ENCODE measurements around the gene HIGD2A. TPM values are rescaled to one million over a fixed set of nuclear protein-coding genes. Genes with fewer than 3 reads are reported as not detected.
A peak's percentile ranks its signal among the peaks of the same experiment; 100 is the strongest.

Gene HIGD2A
- total RNA-seq, 2 experiments from 2014 or later, result 143 to 150 TPM

- peaks cover 29% of the 10 kb centered on the region for H3K4me1 Mint-ChIP-seq
- POLR2A ChIA-PET, result interaction anchor here (0.6 kb wide), 2 partner anchors 141 to 149 kb away, joined by 3 to 4 read pairs; no protein-coding TSS in a partner anchor
- no peak for DNase-seq
- peak overlapping the region; percentile 75 for H3K27ac Mint-ChIP-seq
- H3K4me3 Mint-ChIP-seq, result peak overlapping the region; percentile 63
- H3K36me3 Mint-ChIP-seq (ENCODE audit: low read depth), result no peaks in the 10 kb centered on the region
- no peaks in the 10 kb centered on the region for H3K9me3 Mint-ChIP-seq
- H3K27me3 Mint-ChIP-seq, result peaks cover 14% of the 10 kb centered on the region
- CTCF ChIA-PET, result interaction anchor here (0.5 to 3.8 kb wide), 19 partner anchors 11 to 197 kb away, joined by 3 to 26 read pairs (median 4); partner anchors contain the start of gene FAF2
Observed at GRCh38 chr5:176416965-176417364, 28.4 kb downstream of the HIGD2A start.

GRCh38 chr5:176418251-176418650 lies 29.7 kb downstream of the HIGD2A start:
- Mint-ChIP-seq H3K36me3 (ENCODE audit: low read depth) (no peaks in the 10 kb centered on the region), H3K9me3 (no peaks in the 10 kb centered on the region), H3K4me3 (no peak overlapping the region), H3K27me3 (peaks cover 21% of the 10 kb centered on the region), H3K4me1 (peaks cover 29% of the 10 kb centered on the region), H3K27ac (no peak overlapping the region)
- ChIA-PET POLR2A (no interaction called here), CTCF (interaction anchor here (0.9 to 3.8 kb wide), 4 partner anchors 12 to 125 kb away, joined by 3 to 26 read pairs (median 8); no protein-coding TSS in a partner anchor)
- no peak for DNase-seq

DNA sequence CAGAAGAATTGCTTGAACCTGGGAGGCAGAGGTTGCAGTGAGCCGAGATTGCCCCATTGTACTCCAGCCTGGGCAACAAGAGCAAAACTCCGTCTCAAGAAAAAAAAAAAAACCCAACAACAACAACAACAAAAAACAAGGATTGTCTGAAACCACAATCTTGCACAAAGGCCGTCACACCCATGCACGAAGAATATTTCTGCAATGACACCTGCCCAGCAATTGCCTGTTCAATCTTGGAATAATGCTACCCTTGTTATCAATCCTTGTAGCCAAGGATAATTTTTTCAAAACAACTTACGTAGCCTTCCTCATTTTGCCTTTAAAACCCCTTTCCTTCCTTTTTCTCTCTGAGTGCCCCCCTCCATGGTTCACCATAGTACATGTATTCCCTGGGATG lies 31.5 kb downstream of the HIGD2A start:
- ChIA-PET POLR2A (no interaction called here), CTCF (interaction anchor here (0.5 kb wide), 1 partner anchor 62 kb away, joined by 3 read pairs; no protein-coding TSS in a partner anchor)
- Mint-ChIP-seq H3K36me3 (ENCODE audit: low read depth) (no peaks in the 10 kb centered on the region), H3K4me3 (no peak overlapping the region), H3K27ac (no peak overlapping the region), H3K9me3 (no peaks in the 10 kb centered on the region), H3K27me3 (peaks cover 21% of the 10 kb centered on the region), H3K4me1 (peaks cover 13% of the 10 kb centered on the region)
- DNase-seq, result no peak

DNA sequence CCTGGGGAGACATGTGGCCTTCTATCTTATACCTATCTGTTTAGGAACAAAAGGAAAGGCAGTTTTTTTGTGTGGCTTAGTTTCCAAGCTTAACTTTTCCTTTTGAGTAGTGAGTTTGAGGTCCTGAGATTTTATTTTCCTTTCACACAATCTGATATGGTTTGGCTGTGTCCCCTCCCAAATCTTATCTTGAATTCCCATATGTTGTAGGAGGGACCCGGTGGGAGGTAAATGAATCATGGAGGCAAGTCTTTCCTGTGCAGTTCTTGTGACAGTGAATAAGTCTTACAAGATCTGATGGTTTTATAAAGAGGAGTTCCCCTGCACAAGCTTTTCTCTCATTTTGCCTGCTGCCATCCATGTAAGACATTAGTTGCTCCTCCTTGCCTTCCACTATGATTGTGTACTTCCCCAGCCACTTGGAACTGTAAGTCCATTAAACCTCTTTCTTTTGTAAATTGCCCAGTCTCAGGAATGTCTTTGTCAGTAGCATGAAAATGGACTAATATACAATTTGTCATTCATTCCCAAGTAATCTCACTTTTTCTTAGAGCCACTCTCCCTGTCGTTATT lies 32.5 kb downstream of the HIGD2A start:
- ChIA-PET POLR2A (no interaction called here), CTCF (interaction anchor here (1.0 to 1.6 kb wide), 2 partner anchors 11 to 27 kb away, joined by 4 read pairs; no protein-coding TSS in a partner anchor)
- H3K4me1 Mint-ChIP-seq, result peaks cover 8% of the 10 kb centered on the region
- H3K27ac Mint-ChIP-seq, result no peak overlapping the region
- H3K27me3 Mint-ChIP-seq, result peaks cover 25% of the 10 kb centered on the region
- peaks cover 3% of the 10 kb centered on the region for H3K36me3 Mint-ChIP-seq (ENCODE audit: low read depth)
- H3K4me3 Mint-ChIP-seq, result no peak overlapping the region
- H3K9me3 Mint-ChIP-seq, result peaks cover 4% of the 10 kb centered on the region
- no peak for DNase-seq

- Mint-ChIP-seq H3K27ac (no peak overlapping the region), H3K9me3 (peaks cover 4% of the 10 kb centered on the region), H3K4me1 (peaks cover 4% of the 10 kb centered on the region), H3K4me3 (no peak overlapping the region), H3K36me3 (ENCODE audit: low read depth) (peaks cover 3% of the 10 kb centered on the region), H3K27me3 (peaks cover 25% of the 10 kb centered on the region)
- no peak for DNase-seq
- ChIA-PET POLR2A (no interaction called here), CTCF (interaction anchor here (1.1 kb wide), 1 partner anchor 23 kb away, joined by 5 read pairs; no protein-coding TSS in a partner anchor)
Observed at GRCh38 chr5:176424181-176424580, 35.6 kb downstream of the HIGD2A start.

- Mint-ChIP-seq H3K9me3 (peaks cover 4% of the 10 kb centered on the region), H3K4me3 (no peak overlapping the region), H3K4me1 (peaks cover 4% of the 10 kb centered on the region), H3K27ac (no peak overlapping the region), H3K36me3 (ENCODE audit: low read depth) (peaks cover 3% of the 10 kb centered on the region), H3K27me3 (peaks cover 25% of the 10 kb centered on the region)
- DNase-seq, result no peak
- CTCF ChIA-PET, result interaction anchor here (1.4 kb wide), 1 partner anchor 23 kb away, joined by 5 read pairs; no protein-coding TSS in a partner anchor
- POLR2A ChIA-PET, result no interaction called here
Observed at GRCh38 chr5:176425138-176425537, 36.6 kb downstream of the HIGD2A start.

DNA sequence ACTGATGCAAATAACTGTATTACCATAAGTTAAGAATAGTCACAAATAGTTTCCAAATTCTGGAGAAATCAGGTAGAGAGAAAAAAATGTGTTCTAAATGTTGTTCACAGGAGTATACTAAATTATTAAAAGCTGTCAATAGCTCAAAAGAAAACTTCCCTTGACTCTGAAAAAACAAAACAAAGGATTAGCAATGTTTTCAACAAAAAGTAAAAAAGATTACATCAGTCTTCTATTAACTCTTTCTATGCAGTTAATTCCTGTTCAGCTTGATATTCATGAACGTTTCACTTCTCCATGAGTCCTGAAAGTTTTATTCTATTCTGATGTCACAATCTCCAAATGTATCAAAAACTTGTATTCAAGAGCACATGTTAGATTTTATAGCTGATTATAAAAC lies 37.2 kb downstream of the HIGD2A start:
- DNase-seq, result no peak
- H3K4me1 Mint-ChIP-seq, result peaks cover 9% of the 10 kb centered on the region
- ChIA-PET POLR2A (no interaction called here), CTCF (interaction anchor here (1.4 kb wide), 1 partner anchor 22 kb away, joined by 5 read pairs; no protein-coding TSS in a partner anchor)
- no peak overlapping the region for H3K27ac Mint-ChIP-seq
- peaks cover 4% of the 10 kb centered on the region for H3K9me3 Mint-ChIP-seq
- H3K4me3 Mint-ChIP-seq, result no peak overlapping the region
- H3K27me3 Mint-ChIP-seq, result peaks cover 24% of the 10 kb centered on the region
- H3K36me3 Mint-ChIP-seq (ENCODE audit: low read depth), result peaks cover 3% of the 10 kb centered on the region

- Mint-ChIP-seq H3K4me1 (peaks cover 9% of the 10 kb centered on the region), H3K4me3 (no peak overlapping the region), H3K27ac (no peak overlapping the region), H3K36me3 (ENCODE audit: low read depth) (peaks cover 3% of the 10 kb centered on the region), H3K27me3 (peaks cover 17% of the 10 kb centered on the region), H3K9me3 (peaks cover 5% of the 10 kb centered on the region)
- DNase-seq, result no peak
- ChIA-PET CTCF (interaction anchor here (0.8 to 1.4 kb wide), 2 partner anchors 21 to 93 kb away, joined by 3 to 5 read pairs; no protein-coding TSS in a partner anchor), POLR2A (no interaction called here)
Observed at GRCh38 chr5:176426876-176427275, 38.3 kb downstream of the HIGD2A start.

GRCh38 chr5:176427971-176428370 lies 39.4 kb downstream of the HIGD2A start:
- ChIA-PET POLR2A (no interaction called here), CTCF (interaction anchor here (1.0 kb wide), 1 partner anchor 11 kb away, joined by 6 read pairs; the partner anchor contains the start of gene CLTB)
- H3K27me3 Mint-ChIP-seq, result peaks cover 15% of the 10 kb centered on the region

DNA sequence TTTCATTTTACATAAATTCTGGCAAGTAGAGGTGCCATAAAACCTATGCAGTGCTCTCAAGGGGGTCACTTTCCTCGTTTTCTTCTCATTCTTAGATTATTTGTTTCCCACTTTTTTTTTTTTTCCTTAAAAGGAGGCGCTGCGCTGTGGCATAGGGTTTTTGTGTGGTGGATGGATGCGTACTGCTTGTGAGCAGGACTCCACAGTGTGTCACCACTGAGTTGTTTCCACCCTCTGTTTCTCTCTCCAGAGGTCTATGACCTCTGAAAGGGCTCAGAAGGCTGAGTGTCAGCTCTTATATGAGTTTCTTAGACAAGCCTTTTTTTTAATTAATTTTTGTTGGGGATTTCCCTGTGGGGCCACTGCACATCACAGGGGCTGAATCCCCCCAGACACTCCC lies 41.4 kb downstream of the HIGD2A start:
- no peak overlapping the region for H3K27ac Mint-ChIP-seq
- peaks cover 9% of the 10 kb centered on the region for H3K4me1 Mint-ChIP-seq
- H3K36me3 Mint-ChIP-seq (ENCODE audit: low read depth), result peaks cover 3% of the 10 kb centered on the region
- ChIA-PET POLR2A (no interaction called here), CTCF (interaction anchor here (1.0 kb wide), 1 partner anchor 16 kb away, joined by 4 read pairs; no protein-coding TSS in a partner anchor)
- peaks cover 9% of the 10 kb centered on the region for H3K9me3 Mint-ChIP-seq
- peaks cover 15% of the 10 kb centered on the region for H3K27me3 Mint-ChIP-seq
- no peak for DNase-seq
- H3K4me3 Mint-ChIP-seq, result no peak overlapping the region

More at GRCh38 chr5:176427971-176428370, 39.4 kb downstream of the HIGD2A start:
- Mint-ChIP-seq H3K9me3 (peaks cover 9% of the 10 kb centered on the region), H3K27ac (no peak overlapping the region), H3K4me1 (peaks cover 9% of the 10 kb centered on the region), H3K4me3 (no peak overlapping the region), H3K36me3 (ENCODE audit: low read depth) (peaks cover 3% of the 10 kb centered on the region)
- no peak for DNase-seq

DNA sequence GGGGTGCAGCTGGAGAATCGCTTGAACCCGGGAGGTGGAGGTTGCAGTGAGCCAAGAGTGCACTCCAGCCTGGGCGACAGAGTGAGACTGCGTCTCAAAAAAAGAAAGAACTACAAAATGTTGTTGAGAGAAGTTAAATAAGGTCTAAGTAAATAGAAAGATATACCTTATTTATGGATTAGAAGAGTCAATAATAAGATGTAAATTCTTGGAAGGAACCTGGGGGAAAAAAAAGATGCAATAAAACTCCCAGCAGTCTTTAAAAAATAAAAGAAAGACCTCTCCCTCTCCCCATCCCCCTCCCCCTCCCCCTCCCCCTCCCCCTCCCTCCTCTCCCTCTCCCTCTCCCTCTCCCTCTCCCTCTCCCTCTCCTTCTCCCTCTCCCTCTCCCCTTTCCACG lies 44.2 kb downstream of the HIGD2A start:
- ChIA-PET POLR2A (no interaction called here), CTCF (interaction anchor here (0.6 to 1.8 kb wide), 2 partner anchors 12 to 1101 kb away, joined by 3 to 4 read pairs; no protein-coding TSS in a partner anchor)
- no peak for DNase-seq
- H3K4me1 Mint-ChIP-seq, result peaks cover 20% of the 10 kb centered on the region
- H3K9me3 Mint-ChIP-seq, result peaks cover 6% of the 10 kb centered on the region
- peaks cover 10% of the 10 kb centered on the region for H3K27me3 Mint-ChIP-seq
- H3K36me3 Mint-ChIP-seq (ENCODE audit: low read depth), result no peaks in the 10 kb centered on the region
- H3K27ac Mint-ChIP-seq, result no peak overlapping the region
- H3K4me3 Mint-ChIP-seq, result no peak overlapping the region

- Mint-ChIP-seq H3K9me3 (peaks cover 6% of the 10 kb centered on the region), H3K4me1 (peaks cover 11% of the 10 kb centered on the region), H3K27me3 (peaks cover 10% of the 10 kb centered on the region), H3K27ac (peak overlapping the region; percentile 71), H3K36me3 (ENCODE audit: low read depth) (no peaks in the 10 kb centered on the region), H3K4me3 (peak overlapping the region; percentile 59)
- POLR2A ChIA-PET, result no interaction called here
- DNase-seq, result peak; percentile 26
- CTCF ChIA-PET, result interaction anchor here (0.7 kb wide), 1 partner anchor 100 kb away, joined by 3 read pairs; the partner anchor contains the start of gene RNF44
Observed at GRCh38 chr5:176436656-176437055, 48.1 kb downstream of the HIGD2A start.

Measured in activated CD4-positive, alpha-beta T cell treated with anti-CD3 and anti-CD28 coated beads, Interleukin-2, amount 10 ng/mL, durations not matched to agents 7 days and 5 days (primary cell).